ENCODE data around the gene MAP6. TPM values are rescaled to one million over a fixed set of nuclear protein-coding genes. Genes with fewer than 3 reads are reported as not detected.

Gene MAP6
- total and polyA plus RNA-seq, 9 of the 15 experiments (the other 6 are each of a cell fraction or from before 2014, with no cell fraction given): not detected

DNA sequence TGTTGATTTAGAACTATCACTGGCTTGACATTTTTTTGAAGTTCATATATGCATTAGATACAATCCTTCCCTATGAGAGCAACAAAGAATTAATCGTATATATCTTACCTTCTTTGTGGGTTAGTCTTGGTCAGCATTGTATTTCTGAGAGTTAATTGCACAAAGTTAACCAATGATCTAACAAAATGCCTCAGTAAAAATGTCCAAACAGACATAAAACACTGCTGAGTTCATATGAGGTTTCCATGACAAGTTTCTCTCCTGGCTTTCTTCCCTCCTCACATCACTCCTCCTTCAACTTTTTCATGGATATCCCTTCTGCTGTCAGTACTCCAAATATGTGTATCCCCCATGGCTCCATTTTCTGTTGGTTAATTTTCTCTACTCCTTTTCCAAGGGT lies 9.0 kb downstream of the MAP6 start:
- Histone ChIP-seq H4K20me1 (replicated peaks; ENCODE audit: control insufficient read depth, insufficient read depth, low read length) (no peaks in the 10 kb centered on the region), H3K79me2 (ENCODE audit: control insufficient read depth, insufficient read depth, low read length) (no peaks in the 10 kb centered on the region), H3K36me3 (ENCODE audit: control insufficient read depth, insufficient read depth, low read length) (no peaks in the 10 kb centered on the region), H3K4me3 (no peak overlapping the region), H3K4me2 (ENCODE audit: insufficient read depth, low read length) (no peak overlapping the region), H3K9me1 (ENCODE audit: control insufficient read depth, insufficient read depth, low read length) (no peaks in the 10 kb centered on the region), H3K27me3 (ENCODE audit: control insufficient read depth in 2 of 2, insufficient read depth in 2 of 2, low read length in 2 of 2) (peaks cover 5 to 11% of the 10 kb centered on the region in 2 experiments; a peak in 4 of 5 replicates), H3K9me3 (replicated peaks; ENCODE audit: control insufficient read depth, insufficient read depth, low read depth, low read length) (no peaks in the 10 kb centered on the region), H3K4me1 (replicated peaks in 1 of 2; ENCODE audit: control insufficient read depth in 2 of 2, insufficient read depth in 2 of 2, low read length in 2 of 2) (peaks cover 0 to 4% of the 10 kb centered on the region in 2 experiments; a peak in 2 of 5 replicates), H3K9ac (ENCODE audit: insufficient read depth in 1 of 2, low read depth in 2 of 2, low read length in 2 of 2) (no peak overlapping the region), H3K27ac (ENCODE audit: extremely low read depth, low read depth, low read length) (no peak overlapping the region), H2AFZ (ENCODE audit: low read depth, low read length) (no peak overlapping the region)
- CTCF ChIA-PET (ENCODE audit: low intra/inter-chr PET ratio): no interaction called here
- WGBS (ENCODE audit: insufficient coverage, low coverage, missing lambda C conversion rate): 5% methylated on average over 1 of the region's 1 CpG
- TF ChIP-seq SNIP1 (IDR thresholded peaks at IDR 0.05; ENCODE audit: low read depth) (no peak), PPARD (CRISPR knock-in tag; IDR thresholded peaks at IDR 0.05) (no peak), ZNF124 (CRISPR knock-in tag; IDR thresholded peaks at IDR 0.05) (no peak), RBM25 (IDR thresholded peaks at IDR 0.05; ENCODE audit: low read depth, low read length, severe bottlenecking) (no peak), NCOA4 (IDR thresholded peaks at IDR 0.05; ENCODE audit: partially characterized antibody) (no peak)
- in situ Hi-C loops (cut with MboI) (no loop called here), intact Hi-C loops (cut with micrococcal nuclease) (no loop called here)
- POLR2A ChIA-PET: no interaction called here
- DNase-seq (ENCODE audit: extremely low read depth in 1 of 4, low spot score in 3 of 4): no peak
- no TSS peak for BruUV-seq (replicated peaks)
- no peak for ATAC-seq
- no peak for FAIRE-seq

DNA sequence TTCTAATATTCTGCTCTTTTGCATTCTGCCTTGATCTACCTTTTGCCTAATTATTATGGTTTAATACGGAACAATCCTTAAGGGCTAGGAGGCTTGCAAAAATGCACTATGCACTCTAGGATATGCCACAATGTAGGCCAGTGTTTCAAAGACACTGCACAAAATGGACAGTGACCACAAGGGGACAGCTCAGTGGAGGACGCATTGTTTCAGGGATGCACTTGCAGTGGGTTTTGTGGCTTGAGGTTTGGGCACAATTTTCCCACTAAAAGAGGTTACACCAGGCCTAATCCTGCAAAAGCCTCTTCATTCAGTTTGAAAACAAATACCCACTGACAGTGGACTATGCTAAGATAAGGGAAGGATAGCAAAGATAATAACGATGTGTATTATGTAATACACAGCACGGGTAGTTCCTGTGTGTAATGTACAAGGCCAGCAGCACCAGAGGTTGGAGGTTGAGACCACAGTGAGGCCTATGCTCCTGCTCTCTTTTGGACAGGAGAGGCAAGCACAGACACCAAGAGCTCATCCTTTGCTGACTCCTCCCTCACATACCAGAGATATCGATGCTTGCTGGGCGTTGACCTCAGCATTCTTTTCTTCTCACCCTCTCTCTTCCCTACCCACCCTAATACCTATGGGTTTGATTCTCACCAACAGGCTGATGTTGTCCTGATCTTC lies 12.7 kb downstream of the MAP6 start:
- no peak for DNase-seq (ENCODE audit: extremely low read depth in 1 of 4, low spot score in 3 of 4)
- Histone ChIP-seq H3K27ac (ENCODE audit: extremely low read depth, low read depth, low read length) (no peak overlapping the region), H3K36me3 (ENCODE audit: control insufficient read depth, insufficient read depth, low read length) (no peaks in the 10 kb centered on the region), H3K4me3 (no peak overlapping the region), H3K79me2 (ENCODE audit: control insufficient read depth, insufficient read depth, low read length) (no peaks in the 10 kb centered on the region), H2AFZ (ENCODE audit: low read depth, low read length) (no peak overlapping the region), H3K27me3 (ENCODE audit: control insufficient read depth in 2 of 2, insufficient read depth in 2 of 2, low read length in 2 of 2) (peaks cover 10 to 15% of the 10 kb centered on the region in 2 experiments; a peak in 4 of 5 replicates), H3K9me3 (replicated peaks; ENCODE audit: control insufficient read depth, insufficient read depth, low read depth, low read length) (no peaks in the 10 kb centered on the region), H4K20me1 (replicated peaks; ENCODE audit: control insufficient read depth, insufficient read depth, low read length) (no peaks in the 10 kb centered on the region), H3K4me2 (ENCODE audit: insufficient read depth, low read length) (no peak overlapping the region), H3K4me1 (replicated peaks in 1 of 2; ENCODE audit: control insufficient read depth in 2 of 2, insufficient read depth in 2 of 2, low read length in 2 of 2) (no peaks in the 10 kb centered on the region; a peak in 1 of 5 replicates), H3K9me1 (ENCODE audit: control insufficient read depth, insufficient read depth, low read length) (no peaks in the 10 kb centered on the region), H3K9ac (ENCODE audit: insufficient read depth in 1 of 2, low read depth in 2 of 2, low read length in 2 of 2) (no peak overlapping the region)
- intact Hi-C loops (cut with micrococcal nuclease): no loop called here
- BruUV-seq (replicated peaks): no TSS peak
- WGBS (ENCODE audit: insufficient coverage, low coverage, missing lambda C conversion rate): 4% methylated on average over 6 of the region's 6 CpGs
- TF ChIP-seq ZKSCAN1 (IDR thresholded peaks at IDR 0.05; ENCODE audit: low read depth, low read length) (no peak), NFYB (IDR thresholded peaks at IDR 0.05; ENCODE audit: extremely low read depth, insufficient read length) (no peak), CTBP1 (IDR thresholded peaks at IDR 0.05; ENCODE audit: borderline replicate concordance) (peak; percentile 37; the same call in 1 of the 2 replicates), HDAC3 (IDR thresholded peaks at IDR 0.05; ENCODE audit: borderline replicate concordance, partially characterized antibody) (no peak), ZNF668 (CRISPR knock-in tag; IDR thresholded peaks at IDR 0.05) (no peak), ZNF175 (CRISPR knock-in tag; IDR thresholded peaks at IDR 0.05; ENCODE audit: low read depth) (no peak), RFX5 (IDR thresholded peaks at IDR 0.05; ENCODE audit: low read depth, low read length) (no peak), SOX6 (IDR thresholded peaks at IDR 0.05) (0 out of 2 replicates have a peak, but pooled peaks have one; percentile 10), ZFP36 (IDR thresholded peaks at IDR 0.05; ENCODE audit: low read depth, low read length, partially characterized antibody) (no peak), FOXA1 (IDR thresholded peaks at IDR 0.05; ENCODE audit: borderline replicate concordance) (no peak), HNRNPL (IDR thresholded peaks at IDR 0.05; ENCODE audit: low read depth, low read length) (no peak)
- TF ChIP-seq, protein P1, sequence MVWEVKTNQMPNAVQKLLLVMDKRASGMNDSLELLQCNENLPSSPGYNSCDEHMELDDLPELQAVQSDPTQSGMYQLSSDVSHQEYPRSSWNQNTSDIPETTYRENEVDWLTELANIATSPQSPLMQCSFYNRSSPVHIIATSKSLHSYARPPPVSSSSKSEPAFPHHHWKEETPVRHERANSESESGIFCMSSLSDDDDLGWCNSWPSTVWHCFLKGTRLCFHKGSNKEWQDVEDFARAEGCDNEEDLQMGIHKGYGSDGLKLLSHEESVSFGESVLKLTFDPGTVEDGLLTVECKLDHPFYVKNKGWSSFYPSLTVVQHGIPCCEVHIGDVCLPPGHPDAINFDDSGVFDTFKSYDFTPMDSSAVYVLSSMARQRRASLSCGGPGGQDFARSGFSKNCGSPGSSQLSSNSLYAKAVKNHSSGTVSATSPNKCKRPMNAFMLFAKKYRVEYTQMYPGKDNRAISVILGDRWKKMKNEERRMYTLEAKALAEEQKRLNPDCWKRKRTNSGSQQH (CRISPR knock-in tag; IDR thresholded peaks at IDR 0.05): 0 out of 2 replicates have a peak, but pooled peaks have one; percentile 31
- POLR2A ChIA-PET: no interaction called here
- peak; percentile 48; the same call in 2 of the 3 replicates for ATAC-seq
- FAIRE-seq: no peak
- in situ Hi-C loops (cut with MboI): no loop called here
- CTCF ChIA-PET (ENCODE audit: low intra/inter-chr PET ratio): no interaction called here

All from K562 (cell line).